Aortic smooth muscle cell (primary cell): ENCODE data around the gene TBC1D14. TPM values are rescaled to one million over a fixed set of nuclear protein-coding genes. Genes with fewer than 3 reads are reported as not detected.

Source experiments
- total RNA-seq: library from RNA; depleted of rRNA; stranded (reverse); fragments of >200 nt; gene quantifications from 2 replicates; pipeline ENCODE4 v1.2.3, GENCODE V29; 2014

TBC1D14 gene, protein sequence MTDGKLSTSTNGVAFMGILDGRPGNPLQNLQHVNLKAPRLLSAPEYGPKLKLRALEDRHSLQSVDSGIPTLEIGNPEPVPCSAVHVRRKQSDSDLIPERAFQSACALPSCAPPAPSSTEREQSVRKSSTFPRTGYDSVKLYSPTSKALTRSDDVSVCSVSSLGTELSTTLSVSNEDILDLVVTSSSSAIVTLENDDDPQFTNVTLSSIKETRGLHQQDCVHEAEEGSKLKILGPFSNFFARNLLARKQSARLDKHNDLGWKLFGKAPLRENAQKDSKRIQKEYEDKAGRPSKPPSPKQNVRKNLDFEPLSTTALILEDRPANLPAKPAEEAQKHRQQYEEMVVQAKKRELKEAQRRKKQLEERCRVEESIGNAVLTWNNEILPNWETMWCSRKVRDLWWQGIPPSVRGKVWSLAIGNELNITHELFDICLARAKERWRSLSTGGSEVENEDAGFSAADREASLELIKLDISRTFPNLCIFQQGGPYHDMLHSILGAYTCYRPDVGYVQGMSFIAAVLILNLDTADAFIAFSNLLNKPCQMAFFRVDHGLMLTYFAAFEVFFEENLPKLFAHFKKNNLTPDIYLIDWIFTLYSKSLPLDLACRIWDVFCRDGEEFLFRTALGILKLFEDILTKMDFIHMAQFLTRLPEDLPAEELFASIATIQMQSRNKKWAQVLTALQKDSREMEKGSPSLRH
- 34.7 and 35.1 TPM in 2 replicates for total RNA-seq

DNA sequence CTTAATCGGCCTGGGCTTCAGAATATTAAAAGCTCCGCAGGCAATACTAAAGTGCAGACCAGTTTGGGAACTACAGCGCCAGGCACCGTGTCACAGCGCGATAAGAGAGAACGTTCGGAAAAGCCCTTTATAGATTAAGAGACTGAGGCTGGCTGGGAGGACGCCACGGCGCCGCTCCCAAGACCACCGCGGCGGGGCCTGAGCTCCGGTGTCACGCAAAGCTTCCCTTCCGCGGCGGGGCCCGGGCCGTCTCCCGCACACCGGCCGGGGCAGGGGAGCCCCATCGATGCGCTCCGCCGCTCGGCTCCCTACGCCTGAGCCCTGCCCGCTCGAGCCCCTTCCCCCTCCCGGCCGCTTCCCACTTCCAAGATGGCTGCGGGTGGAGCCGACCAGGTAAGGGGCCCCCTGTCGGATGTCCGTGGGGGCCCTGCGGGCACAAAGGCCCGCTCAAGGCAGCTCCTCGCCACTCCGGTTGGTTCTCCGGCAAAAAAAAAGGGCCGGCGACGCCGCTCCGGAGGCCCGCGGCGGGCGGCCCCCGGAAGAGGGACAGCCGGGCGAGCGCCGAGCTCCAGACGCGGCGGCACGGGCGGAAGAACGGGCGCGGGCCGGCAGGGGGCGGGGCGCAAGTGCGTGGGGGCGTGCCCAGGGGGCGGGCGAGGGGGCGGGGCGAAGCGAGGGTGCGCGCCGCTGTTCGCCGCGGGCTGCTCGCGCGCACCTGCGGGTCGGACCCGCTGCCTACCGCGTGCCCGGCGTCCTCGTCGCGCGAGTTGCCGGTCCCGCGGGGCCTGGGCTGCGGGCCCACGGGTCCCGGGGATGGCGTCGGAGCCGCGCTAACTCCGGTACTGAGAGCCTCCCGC, at the start of gene TBC1D14:
Gene TBC1D14 (plus strand): TSS at position 714 of the 857 bp plus-strand sequence. CDS start 13,564 bp downstream, outside the sequence.

DNA sequence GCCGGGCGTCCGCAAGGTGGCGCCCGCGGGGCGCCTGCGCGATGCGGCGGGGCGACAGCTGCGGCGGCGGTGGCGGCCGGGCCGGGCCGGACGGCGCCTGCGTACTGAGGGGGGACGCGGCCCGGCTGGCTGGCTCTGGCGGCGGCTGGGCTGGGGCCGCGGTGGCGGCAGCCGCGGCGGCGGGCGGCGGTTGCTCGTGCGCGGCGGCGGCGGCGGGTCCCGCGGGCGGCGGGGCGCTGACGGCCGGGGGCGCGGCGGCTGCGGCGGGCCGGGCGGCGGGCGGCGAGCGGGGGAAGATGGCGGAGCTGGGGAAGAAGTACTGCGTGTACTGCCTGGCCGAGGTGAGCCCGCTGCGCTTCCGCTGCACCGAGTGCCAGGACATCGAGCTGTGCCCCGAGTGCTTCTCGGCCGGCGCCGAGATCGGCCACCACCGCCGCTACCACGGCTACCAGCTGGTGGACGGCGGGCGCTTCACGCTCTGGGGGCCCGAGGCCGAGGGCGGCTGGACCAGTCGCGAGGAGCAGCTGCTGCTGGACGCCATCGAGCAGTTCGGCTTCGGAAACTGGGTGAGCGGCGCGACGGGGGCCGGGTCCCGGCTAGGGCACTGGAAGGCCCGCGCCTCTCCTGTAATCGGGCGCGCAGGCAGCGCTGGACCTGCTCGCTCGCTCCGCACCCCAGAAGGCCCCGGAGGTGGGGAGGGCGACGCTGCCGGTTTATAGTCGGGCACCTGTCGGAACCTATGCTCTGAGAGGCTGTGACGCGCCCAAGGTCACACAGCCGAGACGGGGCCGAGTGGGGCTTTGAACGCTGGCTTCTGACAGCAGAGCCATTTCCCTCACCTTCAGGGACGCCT, 133.9 kb downstream of the TBC1D14 start, which contains the start of gene TADA2B:
Gene TADA2B (plus strand): TSS at position 89 of the 853 bp plus-strand sequence. CDS start 208 bp downstream, at position 297.

DNA sequence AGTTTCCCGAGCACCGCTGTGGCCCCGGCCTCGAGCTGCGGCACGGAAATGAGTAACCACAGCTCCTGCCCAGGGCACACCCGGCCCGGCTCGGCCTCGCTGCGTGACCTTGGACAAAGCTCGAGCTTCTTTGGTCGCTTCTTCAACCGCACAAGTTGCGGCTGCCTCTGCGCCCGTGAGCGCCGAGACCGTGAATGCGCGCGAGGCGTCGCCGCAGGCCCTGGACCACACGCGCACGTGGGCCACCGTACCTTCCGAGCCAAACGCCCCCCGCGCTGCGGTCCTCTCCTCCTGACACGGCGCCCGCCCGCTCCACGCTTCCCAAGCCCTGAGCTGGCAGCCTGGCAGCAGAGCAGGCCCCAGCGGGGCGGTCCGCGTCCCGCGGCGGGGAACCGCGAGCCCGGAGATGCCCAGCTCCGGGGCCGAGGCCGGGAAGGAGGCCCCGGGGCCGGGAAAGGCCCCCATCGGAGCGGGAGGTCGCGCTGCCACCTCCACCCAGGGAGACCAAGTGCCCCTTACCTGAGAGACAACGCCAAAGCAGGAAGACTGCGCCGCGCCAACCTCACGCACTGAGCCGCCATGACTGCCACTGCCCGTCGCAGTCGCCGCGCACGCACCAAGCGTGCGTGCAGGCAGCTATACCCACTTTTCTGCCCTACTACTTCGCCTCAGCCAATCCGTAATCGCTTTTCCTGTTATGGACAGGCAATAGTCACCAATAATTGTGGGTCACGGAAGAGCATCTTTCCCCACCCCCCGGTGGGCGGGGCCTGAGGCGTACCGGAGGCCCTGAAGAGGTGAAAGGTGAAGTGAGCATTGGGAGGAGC, 158.0 kb downstream of the TBC1D14 start, which contains the start of gene GRPEL1:
Gene GRPEL1 (minus strand): TSS at position 613 of the 827 bp plus-strand sequence. CDS start 32 bp downstream, at position 581.

Other genes starting within 250 kb of the TBC1D14 start
- not detected in 2 replicates for gene S100P, start 215.9 kb upstream of the TBC1D14 start, total RNA-seq
- gene MRFAP1L1, start 200.0 kb upstream of the TBC1D14 start, total RNA-seq = 62.0 and 62.4 TPM in 2 replicates
- gene BLOC1S4, start 193.7 kb upstream of the TBC1D14 start, total RNA-seq = 9.3 and 12.7 TPM in 2 replicates
- 19.9 and 21.0 TPM in 2 replicates for gene KIAA0232, start 127.1 kb upstream of the TBC1D14 start, total RNA-seq
- gene TADA2B, start 133.5 kb downstream of the TBC1D14 start, total RNA-seq = 10.9 and 11.9 TPM in 2 replicates
- gene GRPEL1, start 158.2 kb downstream of the TBC1D14 start, total RNA-seq = 34.8 and 46.5 TPM in 2 replicates